ENCODE measurements around the gene RALBP1. TPM values are rescaled to one million over a fixed set of nuclear protein-coding genes. Genes with fewer than 3 reads are reported as not detected.

RALBP1 gene
- total RNA-seq, 4 donors from 2014 or later: 168 to 213 (median 178) TPM

DNA sequence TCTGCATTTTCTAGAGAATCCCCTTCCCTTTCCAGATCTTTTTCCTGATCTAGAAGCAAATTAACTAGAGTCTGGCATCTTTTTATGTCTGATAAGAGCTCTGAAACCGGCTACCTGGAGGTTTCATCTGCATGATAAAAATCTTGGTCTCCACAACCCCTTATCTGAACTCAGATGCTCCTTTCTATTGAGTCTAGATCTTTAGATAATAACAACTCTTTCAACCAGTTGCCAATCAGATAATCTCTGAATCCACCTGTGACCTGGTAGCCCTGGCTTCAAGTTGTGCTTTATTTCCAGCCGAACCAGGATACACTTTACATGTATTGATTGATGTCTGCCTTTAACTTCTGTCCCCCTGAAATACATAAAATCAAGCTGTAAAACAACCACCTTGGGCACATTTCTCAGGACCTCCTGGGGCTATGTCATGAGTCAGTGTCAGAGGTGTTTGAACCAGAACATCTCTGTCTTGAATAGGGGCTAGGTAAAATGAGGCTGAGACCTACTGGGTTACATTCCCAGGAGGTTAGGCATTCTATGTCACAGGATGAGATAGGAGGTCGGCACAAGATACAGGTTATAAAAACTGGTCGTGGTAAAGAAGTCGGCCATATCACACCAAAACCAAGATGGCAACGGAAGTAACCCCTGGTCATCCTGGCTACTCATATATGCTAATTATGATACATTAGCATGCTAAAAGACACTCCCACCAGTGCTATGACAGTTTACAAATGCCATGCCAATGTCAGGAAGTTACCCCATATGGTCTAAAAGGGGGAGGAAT lies 20.8 kb downstream of the RALBP1 start:
- 85% methylated on average over 6 of the region's 6 CpGs for whole genome bisulfite sequencing
- no peak for DNase-seq (ENCODE audit: low spot score in 2 of 2)
- Histone ChIP-seq H3K4me1 (peaks cover 12% of the 10 kb centered on the region), H3K27me3 (no peaks in the 10 kb centered on the region), H3K27ac (no peak overlapping the region), H3K36me3 (no peaks in the 10 kb centered on the region), H3K9me3 (no peaks in the 10 kb centered on the region), H3K4me3 (no peak overlapping the region)
- TF ChIP-seq POLR2AphosphoS5 (IDR thresholded peaks at IDR 0.05): no peak

DNA sequence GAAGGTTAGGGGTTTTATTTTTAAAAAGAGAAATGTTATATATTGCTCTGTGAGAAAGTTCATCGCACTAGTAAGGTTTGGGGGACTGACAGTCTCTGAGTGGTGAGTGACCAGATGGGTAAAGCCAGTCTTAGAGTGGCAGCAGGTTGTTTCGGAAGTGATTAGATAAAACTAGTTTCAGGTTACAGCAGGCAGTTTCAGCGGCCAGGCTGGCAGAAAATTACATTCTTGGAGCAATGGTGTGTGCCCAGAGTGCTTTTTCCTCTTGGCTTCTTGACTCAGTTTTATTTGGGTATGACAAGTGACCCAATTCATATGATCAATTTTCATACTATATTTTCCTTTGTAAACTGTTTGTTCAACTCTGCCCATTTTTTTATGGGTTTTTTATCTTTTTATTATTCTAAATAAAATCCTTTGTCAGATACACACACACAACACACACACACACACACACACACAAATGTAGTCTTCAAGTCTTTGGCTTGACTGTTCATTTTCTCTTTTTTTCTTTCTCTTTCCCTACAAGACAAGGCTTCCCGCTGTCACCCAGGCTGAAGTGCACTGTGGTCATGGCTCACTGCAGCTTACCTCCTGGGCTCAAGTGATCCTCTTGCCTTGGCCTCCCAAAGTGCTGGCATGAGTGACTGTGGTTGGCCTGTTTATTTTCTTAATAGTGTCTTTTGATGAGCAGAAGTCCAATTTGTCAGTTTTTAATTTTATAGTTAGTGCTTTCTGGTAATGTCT lies 30.9 kb downstream of the RALBP1 start:
- H3K9me3 ChIP-seq: no peaks in the 10 kb centered on the region
- H3K27me3 ChIP-seq: no peaks in the 10 kb centered on the region
- no peak for DNase-seq (ENCODE audit: low spot score in 2 of 2)
- H3K36me3 ChIP-seq: no peaks in the 10 kb centered on the region
- peaks cover 5% of the 10 kb centered on the region for H3K4me1 ChIP-seq
- WGBS: 86% methylated on average over 4 of the region's 4 CpGs
- no peak overlapping the region for H3K4me3 ChIP-seq
- no peak overlapping the region for H3K27ac ChIP-seq
- no peak for TF ChIP-seq POLR2A (IDR thresholded peaks at IDR 0.05)
- TF ChIP-seq, protein P1, sequence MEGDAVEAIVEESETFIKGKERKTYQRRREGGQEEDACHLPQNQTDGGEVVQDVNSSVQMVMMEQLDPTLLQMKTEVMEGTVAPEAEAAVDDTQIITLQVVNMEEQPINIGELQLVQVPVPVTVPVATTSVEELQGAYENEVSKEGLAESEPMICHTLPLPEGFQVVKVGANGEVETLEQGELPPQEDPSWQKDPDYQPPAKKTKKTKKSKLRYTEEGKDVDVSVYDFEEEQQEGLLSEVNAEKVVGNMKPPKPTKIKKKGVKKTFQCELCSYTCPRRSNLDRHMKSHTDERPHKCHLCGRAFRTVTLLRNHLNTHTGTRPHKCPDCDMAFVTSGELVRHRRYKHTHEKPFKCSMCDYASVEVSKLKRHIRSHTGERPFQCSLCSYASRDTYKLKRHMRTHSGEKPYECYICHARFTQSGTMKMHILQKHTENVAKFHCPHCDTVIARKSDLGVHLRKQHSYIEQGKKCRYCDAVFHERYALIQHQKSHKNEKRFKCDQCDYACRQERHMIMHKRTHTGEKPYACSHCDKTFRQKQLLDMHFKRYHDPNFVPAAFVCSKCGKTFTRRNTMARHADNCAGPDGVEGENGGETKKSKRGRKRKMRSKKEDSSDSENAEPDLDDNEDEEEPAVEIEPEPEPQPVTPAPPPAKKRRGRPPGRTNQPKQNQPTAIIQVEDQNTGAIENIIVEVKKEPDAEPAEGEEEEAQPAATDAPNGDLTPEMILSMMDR (IDR thresholded peaks at IDR 0.05): no peak
- TF ChIP-seq EP300 (IDR thresholded peaks at IDR 0.05): no peak
- TF ChIP-seq POLR2AphosphoS5 (IDR thresholded peaks at IDR 0.05): no peak

DNA sequence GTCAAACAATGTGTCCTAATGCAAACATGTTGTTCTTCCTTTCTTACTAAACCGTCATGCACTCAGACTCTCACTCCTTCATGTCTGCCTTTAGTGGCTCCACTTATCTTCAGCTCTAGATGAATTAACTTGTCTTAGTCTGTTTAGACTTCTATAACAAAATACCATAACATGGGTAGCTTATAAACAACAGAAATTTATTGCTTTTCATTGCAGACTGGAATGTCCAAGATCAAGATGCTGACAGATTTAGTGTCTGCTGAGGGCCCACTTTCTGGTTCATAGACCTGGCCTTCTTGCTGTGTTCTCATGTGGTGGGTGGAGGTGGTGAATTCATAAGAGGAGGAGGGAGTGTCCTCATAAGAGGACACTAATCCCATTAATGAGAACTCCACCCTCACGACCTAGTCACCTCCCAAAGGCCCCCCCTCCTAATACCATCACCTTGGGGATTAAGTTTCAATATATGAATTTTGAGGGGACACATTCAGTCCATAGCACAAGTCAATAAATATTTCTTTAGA lies 32.3 kb downstream of the RALBP1 start:
- Histone ChIP-seq H3K27ac (no peak overlapping the region), H3K4me1 (peaks cover 5% of the 10 kb centered on the region), H3K36me3 (no peaks in the 10 kb centered on the region), H3K4me3 (no peak overlapping the region), H3K9me3 (no peaks in the 10 kb centered on the region), H3K27me3 (no peaks in the 10 kb centered on the region)
- DNase-seq (ENCODE audit: low spot score in 2 of 2): no peak
- 89% methylated on average over 2 of the region's 2 CpGs for WGBS
- TF ChIP-seq POLR2A (IDR thresholded peaks at IDR 0.05) (no peak), EP300 (IDR thresholded peaks at IDR 0.05) (no peak), POLR2AphosphoS5 (IDR thresholded peaks at IDR 0.05) (no peak)
- TF ChIP-seq, protein P1 (IDR thresholded peaks at IDR 0.05): no peak

DNA sequence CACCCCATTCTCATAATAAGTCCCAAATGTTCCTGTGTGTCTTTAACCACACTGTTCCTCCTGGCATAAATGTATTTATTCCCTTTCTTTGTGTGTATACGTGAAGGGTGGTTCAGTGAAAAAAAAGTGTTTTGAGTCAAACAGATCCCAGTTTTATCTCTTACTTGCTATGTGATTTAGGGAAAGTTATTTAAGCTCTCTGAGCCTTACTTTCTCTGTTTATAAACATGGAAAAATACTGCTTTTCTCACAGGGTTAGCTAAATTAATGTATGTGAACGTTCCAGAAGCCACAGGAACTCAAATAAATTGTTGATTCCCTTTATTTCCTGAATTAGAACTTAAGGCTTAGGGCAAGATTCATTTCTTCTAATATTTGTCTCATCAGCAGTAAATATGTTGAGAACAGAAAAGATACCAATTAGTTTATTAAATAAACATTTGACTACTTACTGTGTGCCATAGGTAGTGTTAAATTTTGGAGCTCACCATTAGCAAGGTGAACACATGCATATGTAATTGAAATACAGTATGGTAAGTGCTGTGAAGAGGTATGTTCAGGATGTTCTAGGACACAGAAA lies 33.2 kb downstream of the RALBP1 start:
- Histone ChIP-seq H3K27me3 (no peaks in the 10 kb centered on the region), H3K27ac (no peak overlapping the region), H3K4me1 (peaks cover 5% of the 10 kb centered on the region), H3K9me3 (no peaks in the 10 kb centered on the region), H3K4me3 (no peak overlapping the region), H3K36me3 (peaks cover 3% of the 10 kb centered on the region)
- no peak for TF ChIP-seq POLR2A (IDR thresholded peaks at IDR 0.05)
- TF ChIP-seq EP300 (IDR thresholded peaks at IDR 0.05): no peak
- TF ChIP-seq POLR2AphosphoS5 (IDR thresholded peaks at IDR 0.05): no peak
- TF ChIP-seq, protein P1 (IDR thresholded peaks at IDR 0.05): no peak
- no peak for DNase-seq (ENCODE audit: low spot score in 2 of 2)
- WGBS: 71% methylated on average over 2 of the region's 2 CpGs

DNA sequence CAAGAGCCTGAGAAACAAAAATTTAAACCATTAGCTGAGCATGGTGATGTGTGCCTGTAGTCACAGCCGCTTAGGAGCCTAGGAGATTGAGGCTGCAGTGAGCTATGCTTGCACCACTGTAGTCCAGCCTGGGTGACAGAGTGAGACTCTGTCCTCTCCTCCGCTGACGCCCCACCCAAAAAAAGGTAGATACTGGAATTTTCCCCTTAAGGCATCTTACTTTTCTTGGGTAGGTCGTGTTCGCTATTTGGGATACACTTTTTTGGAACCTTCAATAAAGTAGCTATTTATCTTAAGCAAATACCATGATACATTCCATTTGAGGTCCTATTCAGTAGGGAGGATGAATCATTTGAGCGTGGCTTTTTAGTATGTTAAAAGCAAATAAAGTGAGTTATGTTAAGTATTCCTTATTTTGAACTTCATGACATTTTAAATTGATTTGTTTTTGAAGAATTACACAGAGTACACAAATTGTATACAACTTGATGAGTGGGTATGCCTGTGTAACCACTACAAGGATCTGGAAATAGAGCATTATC lies 38.7 kb downstream of the RALBP1 start:
- Histone ChIP-seq H3K4me1 (peaks cover 12% of the 10 kb centered on the region), H3K4me3 (no peak overlapping the region), H3K36me3 (peaks cover 32% of the 10 kb centered on the region), H3K27me3 (no peaks in the 10 kb centered on the region), H3K27ac (no peak overlapping the region), H3K9me3 (no peaks in the 10 kb centered on the region)
- WGBS: 92% methylated on average over 6 of the region's 6 CpGs
- DNase-seq (ENCODE audit: low spot score in 2 of 2): no peak
- TF ChIP-seq EP300 (IDR thresholded peaks at IDR 0.05) (no peak), POLR2A (IDR thresholded peaks at IDR 0.05) (no peak), POLR2AphosphoS5 (IDR thresholded peaks at IDR 0.05) (no peak)
- TF ChIP-seq, protein P1 (IDR thresholded peaks at IDR 0.05): no peak
